GM06990 (cell line): ENCODE data around the gene EHMT1.

ENCODE experiments used
- DNase-seq: peaks from one replicate; pipeline ENCODE4 v3.0.0-alpha.2; 2011; ENCODE audit not compliant: insufficient read length; ENCODE audit errors: extremely low read depth
- H3K27me3 ChIP-seq: replicated peaks from 2 replicates; pipeline ENCODE4 v1.6.0; 2011; ENCODE audit warnings: low read length; ENCODE audit not compliant: control insufficient read depth, insufficient read depth
- H3K36me3 ChIP-seq: 2 replicates; pipeline ENCODE4 v1.5.1; 2011; ENCODE audit warnings: low read length; ENCODE audit not compliant: control insufficient read depth, insufficient read depth
- H3K4me3 ChIP-seq: replicated peaks from 2 replicates; pipeline ENCODE4 v1.5.1; 2011; ENCODE audit warnings: low read depth, mild to moderate bottlenecking, control low read depth, low read length
- TF ChIP-seq, protein P1 (sequence below): IDR thresholded peaks from 2 replicates; pipeline ENCODE4 v1.5.1; 2011; ENCODE audit warnings: low read length, control low read depth, mild to moderate bottlenecking, inconsistent platforms; ENCODE audit not compliant: insufficient read depth, poor library complexity, severe bottlenecking

EHMT1 gene

DNA sequence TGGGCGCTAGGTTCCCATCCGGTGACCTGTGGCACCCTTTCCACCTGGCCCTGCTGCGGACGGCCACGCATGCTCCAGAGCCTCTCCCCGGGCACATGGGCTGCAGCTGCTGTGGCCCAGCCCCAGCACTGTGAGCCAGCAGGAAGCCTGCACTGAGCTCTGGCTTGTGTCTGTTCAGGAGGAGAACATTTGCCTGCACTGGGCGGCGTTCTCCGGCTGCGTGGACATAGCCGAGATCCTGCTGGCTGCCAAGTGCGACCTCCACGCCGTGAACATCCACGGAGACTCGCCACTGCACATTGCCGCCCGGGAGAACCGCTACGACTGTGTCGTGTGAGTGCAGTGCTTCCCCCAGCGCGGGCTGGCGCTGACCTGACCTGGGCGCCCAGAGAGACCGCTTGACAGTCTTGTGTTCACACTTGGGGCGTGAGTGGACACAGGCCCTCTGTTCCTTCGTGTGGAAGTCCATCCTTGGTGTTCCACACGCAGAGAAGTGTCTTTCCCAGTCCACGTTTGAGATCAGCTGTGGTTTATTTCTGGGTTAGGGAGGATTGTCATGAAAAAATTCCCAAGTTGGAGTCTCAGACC is 192.6 kb downstream of the EHMT1 start:
- H3K4me3 ChIP-seq = no peak overlapping the region
- TF ChIP-seq, protein P1, sequence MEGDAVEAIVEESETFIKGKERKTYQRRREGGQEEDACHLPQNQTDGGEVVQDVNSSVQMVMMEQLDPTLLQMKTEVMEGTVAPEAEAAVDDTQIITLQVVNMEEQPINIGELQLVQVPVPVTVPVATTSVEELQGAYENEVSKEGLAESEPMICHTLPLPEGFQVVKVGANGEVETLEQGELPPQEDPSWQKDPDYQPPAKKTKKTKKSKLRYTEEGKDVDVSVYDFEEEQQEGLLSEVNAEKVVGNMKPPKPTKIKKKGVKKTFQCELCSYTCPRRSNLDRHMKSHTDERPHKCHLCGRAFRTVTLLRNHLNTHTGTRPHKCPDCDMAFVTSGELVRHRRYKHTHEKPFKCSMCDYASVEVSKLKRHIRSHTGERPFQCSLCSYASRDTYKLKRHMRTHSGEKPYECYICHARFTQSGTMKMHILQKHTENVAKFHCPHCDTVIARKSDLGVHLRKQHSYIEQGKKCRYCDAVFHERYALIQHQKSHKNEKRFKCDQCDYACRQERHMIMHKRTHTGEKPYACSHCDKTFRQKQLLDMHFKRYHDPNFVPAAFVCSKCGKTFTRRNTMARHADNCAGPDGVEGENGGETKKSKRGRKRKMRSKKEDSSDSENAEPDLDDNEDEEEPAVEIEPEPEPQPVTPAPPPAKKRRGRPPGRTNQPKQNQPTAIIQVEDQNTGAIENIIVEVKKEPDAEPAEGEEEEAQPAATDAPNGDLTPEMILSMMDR = no peak
- H3K27me3 ChIP-seq = no peaks in the 10 kb centered on the region
- peaks cover 30% of the 10 kb centered on the region for H3K36me3 ChIP-seq
- DNase-seq = no peak

DNA sequence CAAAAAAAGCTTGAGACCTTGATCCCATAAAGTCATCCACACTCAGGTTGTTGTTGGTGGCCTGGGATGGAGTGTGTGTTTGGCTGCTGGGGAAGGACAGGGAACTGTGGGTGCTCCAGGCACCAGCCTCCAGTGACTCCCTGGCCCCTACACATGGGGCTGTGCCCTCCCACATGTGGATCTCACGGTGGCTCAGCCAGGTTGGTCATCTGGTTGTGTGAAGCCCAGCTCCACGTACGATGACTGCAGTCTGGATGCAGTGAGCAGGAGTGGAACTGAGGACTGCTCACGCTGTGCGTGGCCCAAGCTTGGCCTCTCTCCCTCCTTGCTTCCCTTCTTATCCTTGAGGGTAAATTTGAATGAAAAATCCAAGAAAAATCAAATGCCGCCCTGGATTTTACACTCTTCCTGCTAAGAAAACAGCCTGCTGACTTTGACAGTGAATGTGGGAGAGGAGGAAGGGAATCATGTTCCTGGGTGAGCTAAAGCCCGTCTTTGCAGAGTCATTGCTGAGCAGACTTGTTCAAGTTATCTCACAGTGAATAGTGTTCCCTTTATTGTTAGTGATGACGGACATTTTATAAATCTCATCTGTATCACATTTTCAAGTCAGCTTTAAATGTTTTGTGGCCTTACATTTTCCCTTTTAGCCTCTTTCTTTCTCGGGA is 193.7 kb downstream of the EHMT1 start:
- H3K36me3 ChIP-seq = peaks cover 40% of the 10 kb centered on the region
- no peak overlapping the region for H3K4me3 ChIP-seq
- TF ChIP-seq, protein P1 = no peak
- no peak for DNase-seq
- no peaks in the 10 kb centered on the region for H3K27me3 ChIP-seq

DNA sequence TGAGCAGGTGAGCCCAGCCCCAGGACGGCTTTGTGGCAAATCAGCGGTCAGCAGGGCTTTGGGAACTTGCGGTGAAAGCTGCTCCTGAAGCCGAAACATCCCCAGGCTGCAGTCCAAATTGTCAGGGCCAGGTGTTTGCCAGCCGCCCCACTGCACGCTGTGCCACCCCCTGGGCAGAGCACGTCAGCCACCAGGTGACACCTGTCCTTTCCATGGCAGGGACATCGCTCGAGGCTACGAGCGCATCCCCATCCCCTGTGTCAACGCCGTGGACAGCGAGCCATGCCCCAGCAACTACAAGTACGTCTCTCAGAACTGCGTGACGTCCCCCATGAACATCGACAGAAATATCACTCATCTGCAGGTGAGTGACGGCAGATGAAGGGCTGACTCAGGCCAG is 194.4 kb downstream of the EHMT1 start:
- no peak for DNase-seq
- TF ChIP-seq, protein P1 = no peak
- Histone ChIP-seq H3K27me3 (no peaks in the 10 kb centered on the region), H3K4me3 (no peak overlapping the region), H3K36me3 (peaks cover 43% of the 10 kb centered on the region)

DNA sequence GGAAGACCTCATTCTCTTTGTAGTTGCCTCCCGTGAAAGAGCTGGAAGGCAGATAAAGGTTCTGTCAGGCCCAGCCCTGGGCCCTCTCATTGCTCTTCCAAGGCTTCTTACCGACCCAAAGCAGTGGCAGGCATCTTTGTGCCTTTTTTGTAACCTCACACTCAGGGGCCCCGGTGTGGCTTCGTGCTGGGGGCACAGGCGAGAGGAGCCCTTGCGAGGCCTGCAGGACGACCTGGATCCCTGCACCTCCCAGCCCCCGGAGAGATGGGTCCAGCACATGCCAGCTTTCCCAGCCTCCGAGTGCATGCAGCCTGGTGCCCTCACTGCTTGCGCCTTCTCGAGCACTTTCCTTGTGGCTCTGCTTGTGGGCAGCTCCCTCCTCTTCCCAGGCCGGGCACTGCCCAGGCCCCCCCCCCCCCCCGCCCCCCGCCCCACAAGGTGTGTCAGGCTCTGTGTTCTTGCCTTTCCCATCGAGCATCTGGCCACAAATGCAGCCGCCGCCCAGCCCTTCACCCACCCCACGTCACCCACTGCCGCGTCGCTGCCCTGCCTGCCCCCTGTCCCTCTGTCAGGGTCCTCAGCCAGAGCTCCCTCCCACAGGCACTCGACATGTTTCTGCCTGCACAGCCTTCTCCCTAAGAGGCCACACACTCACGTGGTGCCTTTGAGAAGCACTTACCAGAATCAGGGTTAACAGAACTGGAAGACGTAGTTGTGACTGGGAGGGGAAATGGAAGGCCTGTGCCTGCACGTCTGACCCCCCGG is 195.0 kb downstream of the EHMT1 start:
- TF ChIP-seq, protein P1 = no peak
- no peak for DNase-seq
- H3K36me3 ChIP-seq = peaks cover 43% of the 10 kb centered on the region
- H3K27me3 ChIP-seq = no peaks in the 10 kb centered on the region
- H3K4me3 ChIP-seq = no peak overlapping the region

DNA sequence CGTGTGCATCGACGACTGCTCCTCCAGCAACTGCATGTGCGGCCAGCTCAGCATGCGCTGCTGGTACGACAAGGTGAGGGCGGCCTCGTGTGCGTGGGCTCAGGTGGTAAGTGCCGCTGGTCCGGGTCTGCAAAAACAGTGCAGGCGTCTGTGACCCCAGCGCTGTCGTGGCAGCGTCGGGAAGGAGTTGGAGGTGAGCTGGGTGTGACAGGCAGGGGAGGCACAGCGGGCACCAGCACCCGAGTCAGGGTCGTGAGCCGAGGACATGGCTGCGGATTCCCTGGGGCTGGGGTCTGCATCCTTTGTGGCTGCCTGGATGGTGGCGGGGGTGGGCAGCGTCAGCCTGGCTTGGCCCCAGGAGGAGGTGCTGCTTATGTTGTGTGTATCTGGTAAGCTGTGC is 195.6 kb downstream of the EHMT1 start:
- Histone ChIP-seq H3K27me3 (no peaks in the 10 kb centered on the region), H3K36me3 (peaks cover 43% of the 10 kb centered on the region), H3K4me3 (no peak overlapping the region)
- DNase-seq = no peak
- TF ChIP-seq, protein P1 = no peak
